ENCODE measurements around the gene KRTAP10-4.

DNA sequence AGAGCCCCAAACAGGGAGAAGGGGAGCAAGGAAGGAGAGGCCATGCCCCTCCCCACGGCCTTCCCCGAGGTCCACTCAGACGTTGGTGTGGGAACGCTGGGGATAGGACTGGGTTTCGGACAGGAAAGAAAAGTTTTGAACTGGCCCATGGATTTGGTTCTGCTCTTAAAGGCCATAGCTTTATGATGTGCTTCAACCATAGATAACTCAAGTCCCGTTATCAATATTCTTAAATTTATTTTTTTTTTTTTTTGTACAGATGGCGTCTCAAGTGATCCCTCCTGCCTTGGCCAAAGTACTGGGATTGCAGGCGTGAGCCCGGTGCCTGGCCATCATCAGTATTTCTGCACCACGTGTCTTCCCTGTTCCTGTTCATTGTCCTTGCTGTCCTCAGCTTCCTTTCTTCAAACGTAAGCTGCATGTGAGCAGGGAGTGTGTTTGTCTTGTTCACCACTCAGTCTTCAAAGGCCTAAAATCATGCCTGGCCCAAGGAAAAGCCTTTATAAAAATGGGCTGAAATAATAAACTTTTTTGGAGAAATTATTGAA, 32.7 kb upstream of the KRTAP10-4 start:
- TF ChIP-seq, protein P1, sequence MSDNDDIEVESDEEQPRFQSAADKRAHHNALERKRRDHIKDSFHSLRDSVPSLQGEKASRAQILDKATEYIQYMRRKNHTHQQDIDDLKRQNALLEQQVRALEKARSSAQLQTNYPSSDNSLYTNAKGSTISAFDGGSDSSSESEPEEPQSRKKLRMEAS (IDR thresholded peaks at IDR 0.05; ENCODE audit: low read depth) = no peak
- TF ChIP-seq, protein P2, sequence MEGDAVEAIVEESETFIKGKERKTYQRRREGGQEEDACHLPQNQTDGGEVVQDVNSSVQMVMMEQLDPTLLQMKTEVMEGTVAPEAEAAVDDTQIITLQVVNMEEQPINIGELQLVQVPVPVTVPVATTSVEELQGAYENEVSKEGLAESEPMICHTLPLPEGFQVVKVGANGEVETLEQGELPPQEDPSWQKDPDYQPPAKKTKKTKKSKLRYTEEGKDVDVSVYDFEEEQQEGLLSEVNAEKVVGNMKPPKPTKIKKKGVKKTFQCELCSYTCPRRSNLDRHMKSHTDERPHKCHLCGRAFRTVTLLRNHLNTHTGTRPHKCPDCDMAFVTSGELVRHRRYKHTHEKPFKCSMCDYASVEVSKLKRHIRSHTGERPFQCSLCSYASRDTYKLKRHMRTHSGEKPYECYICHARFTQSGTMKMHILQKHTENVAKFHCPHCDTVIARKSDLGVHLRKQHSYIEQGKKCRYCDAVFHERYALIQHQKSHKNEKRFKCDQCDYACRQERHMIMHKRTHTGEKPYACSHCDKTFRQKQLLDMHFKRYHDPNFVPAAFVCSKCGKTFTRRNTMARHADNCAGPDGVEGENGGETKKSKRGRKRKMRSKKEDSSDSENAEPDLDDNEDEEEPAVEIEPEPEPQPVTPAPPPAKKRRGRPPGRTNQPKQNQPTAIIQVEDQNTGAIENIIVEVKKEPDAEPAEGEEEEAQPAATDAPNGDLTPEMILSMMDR (IDR thresholded peaks at IDR 0.05) = no peak
- no peak for TF ChIP-seq GABPA (IDR thresholded peaks at IDR 0.05; ENCODE audit: low read depth)
- TF ChIP-seq EP300 (IDR thresholded peaks at IDR 0.05; ENCODE audit: borderline replicate concordance in 1 of 2, low read depth in 1 of 2, low read length in 1 of 2) = no peak
- no peak for TF ChIP-seq MXI1 (IDR thresholded peaks at IDR 0.05; ENCODE audit: low read depth, low read length)
- no peak for TF ChIP-seq YY1 (IDR thresholded peaks at IDR 0.05; ENCODE audit: low read depth)
- TF ChIP-seq RAD21 (IDR thresholded peaks at IDR 0.05; ENCODE audit: low read length) = no peak
- no peak for TF ChIP-seq CHD2 (IDR thresholded peaks at IDR 0.05; ENCODE audit: low read length, partially characterized antibody)
- TF ChIP-seq FOSL2 (IDR thresholded peaks at IDR 0.05; ENCODE audit: borderline replicate concordance, low read depth) = no peak
- no peak for TF ChIP-seq RFX5 (IDR thresholded peaks at IDR 0.05; ENCODE audit: low read length)
- TF ChIP-seq EZH2phosphoT487 (IDR thresholded peaks at IDR 0.05; ENCODE audit: borderline replicate concordance, low read depth) = no peak
- TF ChIP-seq TAF1 (IDR thresholded peaks at IDR 0.05; ENCODE audit: borderline replicate concordance, low read depth, low read length) = no peak
- TF ChIP-seq, protein P3, sequence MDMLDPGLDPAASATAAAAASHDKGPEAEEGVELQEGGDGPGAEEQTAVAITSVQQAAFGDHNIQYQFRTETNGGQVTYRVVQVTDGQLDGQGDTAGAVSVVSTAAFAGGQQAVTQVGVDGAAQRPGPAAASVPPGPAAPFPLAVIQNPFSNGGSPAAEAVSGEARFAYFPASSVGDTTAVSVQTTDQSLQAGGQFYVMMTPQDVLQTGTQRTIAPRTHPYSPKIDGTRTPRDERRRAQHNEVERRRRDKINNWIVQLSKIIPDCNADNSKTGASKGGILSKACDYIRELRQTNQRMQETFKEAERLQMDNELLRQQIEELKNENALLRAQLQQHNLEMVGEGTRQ (IDR thresholded peaks at IDR 0.05; ENCODE audit: borderline replicate concordance, low read depth, low read length) = no peak
